GM19193 (cell line): ENCODE results near the gene ANTXR2.

Source experiments
- POLR2A ChIP-seq: IDR thresholded peaks from 4 replicates; pipeline ENCODE4 v1.6.1; 2011; ENCODE audit not compliant: insufficient read depth, insufficient read length; ENCODE audit errors: extremely low read depth

Gene ANTXR2

GRCh38 chr4:80076681-80077080 is 3.7 kb upstream of the ANTXR2 start:
- no peak for TF ChIP-seq POLR2A

- no peak for TF ChIP-seq POLR2A
Measured at GRCh38 chr4:80075995-80076675, 3.1 kb upstream of the ANTXR2 start.

GRCh38 chr4:80074651-80075050 is 1.6 kb upstream of the ANTXR2 start:
- no peak for TF ChIP-seq POLR2A

- TF ChIP-seq POLR2A: no peak
Measured at GRCh38 chr4:80074069-80074468, 1.0 kb upstream of the ANTXR2 start.

- no peak for TF ChIP-seq POLR2A
Measured at GRCh38 chr4:80073473-80074008, 512 bp upstream of the ANTXR2 start.

GRCh38 chr4:80072228-80072743 is 743 bp downstream of the ANTXR2 start:
- no peak for TF ChIP-seq POLR2A

- TF ChIP-seq POLR2A: no peak
Measured at GRCh38 chr4:80071604-80072227, 1.3 kb downstream of the ANTXR2 start.

GRCh38 chr4:80070880-80071603 is 2.0 kb downstream of the ANTXR2 start:
- no peak for TF ChIP-seq POLR2A

- no peak for TF ChIP-seq POLR2A
Measured at GRCh38 chr4:80069837-80070731, 2.9 kb downstream of the ANTXR2 start.

GRCh38 chr4:80069108-80069836 is 3.8 kb downstream of the ANTXR2 start:
- no peak for TF ChIP-seq POLR2A

GRCh38 chr4:80065601-80066000 is 7.4 kb downstream of the ANTXR2 start:
- no peak for TF ChIP-seq POLR2A

- no peak for TF ChIP-seq POLR2A
Measured at GRCh38 chr4:80062527-80062926, 10.5 kb downstream of the ANTXR2 start.

- TF ChIP-seq POLR2A: no peak
Measured at GRCh38 chr4:80060804-80061203, 12.2 kb downstream of the ANTXR2 start.

- no peak for TF ChIP-seq POLR2A
Measured at GRCh38 chr4:80058740-80059139, 14.3 kb downstream of the ANTXR2 start.
